Muscle layer of colon (tissue), 2 donors: Measurements from ENCODE around the gene ATXN3.

Source experiments
- H3K27ac ChIP-seq: one replicate; pipeline ENCODE4 v1.7.0; 2013; ENCODE audit warnings: low read depth, mild to moderate bottlenecking, low read length, moderate library complexity
- H3K27me3 ChIP-seq, 2 donors: one replicate each; pipeline ENCODE4 v1.7.0; 2013; ENCODE audit warnings: low read length in 2 of 2, mild to moderate bottlenecking in 2 of 2; ENCODE audit not compliant: insufficient read depth in 2 of 2, control insufficient read depth in 1 of 2
- H3K36me3 ChIP-seq: one replicate; pipeline ENCODE4 v1.7.0; 2013; ENCODE audit warnings: mild to moderate bottlenecking, low read length; ENCODE audit not compliant: insufficient read depth
- H3K4me1 ChIP-seq: one replicate; pipeline ENCODE4 v1.7.0; 2013; ENCODE audit warnings: mild to moderate bottlenecking, low read length; ENCODE audit not compliant: insufficient read depth
- H3K4me3 ChIP-seq, 2 donors: one replicate each; pipeline ENCODE4 v1.7.0; 2013; ENCODE audit warnings: low read length in 2 of 2, low read depth in 1 of 2, mild to moderate bottlenecking in 1 of 2, moderate library complexity in 1 of 2
- H3K9ac ChIP-seq: one replicate; pipeline ENCODE4 v1.7.0; 2013; ENCODE audit warnings: low read length
- H3K9me3 ChIP-seq: one replicate; pipeline ENCODE4 v1.7.0; 2013; ENCODE audit warnings: mild to moderate bottlenecking, low read length
- donor health status: abdominal sarcoma.
- donor health status: Adenocarcinoma of cecum.

ATXN3 gene

DNA sequence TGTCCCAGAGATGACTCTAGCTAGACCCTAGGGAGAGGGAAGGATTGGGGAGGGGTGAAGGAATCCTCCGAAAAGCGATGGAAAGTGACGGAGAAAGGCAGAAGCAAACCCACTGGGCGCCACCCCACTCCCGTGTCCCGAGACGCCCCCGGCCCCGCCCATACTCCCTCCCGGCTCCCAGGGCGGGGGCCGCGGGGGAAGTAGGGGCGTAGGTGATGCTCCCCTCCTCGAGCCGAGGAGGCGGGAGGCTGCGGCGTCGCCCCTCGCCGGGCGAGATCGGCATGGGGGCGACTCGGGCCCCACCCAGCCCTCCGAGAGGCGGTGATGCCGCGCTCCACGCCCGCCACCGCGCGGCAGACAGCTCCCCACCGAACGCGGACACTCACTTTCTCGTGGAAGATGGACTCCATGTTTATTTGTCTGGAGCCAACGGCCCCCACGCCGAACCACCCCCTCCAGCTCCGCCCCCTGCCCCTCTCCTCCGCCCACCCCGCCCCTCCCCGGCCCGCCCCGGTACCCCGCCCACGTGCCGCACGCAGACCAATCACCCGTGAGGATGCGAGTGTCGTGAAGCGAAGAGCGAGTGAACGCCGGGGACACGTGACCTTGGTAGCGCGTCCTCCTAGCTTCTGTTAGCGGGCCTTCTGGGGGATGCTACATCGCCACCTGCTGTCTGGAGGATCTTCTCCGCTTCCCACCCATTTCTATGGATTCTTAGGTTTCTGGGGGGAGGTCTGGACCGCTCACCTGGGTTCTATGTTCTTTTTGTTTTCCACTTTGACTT lies at the start of gene ATXN3:
Gene ATXN3, minus strand, starts transcription at position 440 of the 784 bp plus-strand sequence. Its CDS starts 30 bp downstream, at position 410.
- no peaks in the 10 kb centered on the region for H3K27me3 ChIP-seq
- H3K4me1 ChIP-seq, result peaks cover 34% of the 10 kb centered on the region
- H3K4me3 ChIP-seq, result peak within 1 kb of the TSS; percentile 87 to 97
- no peaks in the 10 kb centered on the region for H3K9me3 ChIP-seq
- peak within 1 kb of the TSS; percentile 97 for H3K9ac ChIP-seq
- H3K27ac ChIP-seq, result peak within 1 kb of the TSS; percentile 96
- no peaks in the 10 kb centered on the region for H3K36me3 ChIP-seq

GRCh38 chr14:92154283-92154942 lies 48.0 kb upstream of the ATXN3 start:
- no peaks in the 10 kb centered on the region for H3K27me3 ChIP-seq
- H3K36me3 ChIP-seq, result peaks cover 43% of the 10 kb centered on the region
- no peak overlapping the region for H3K4me3 ChIP-seq
- no peaks in the 10 kb centered on the region for H3K9me3 ChIP-seq
- no peak overlapping the region for H3K9ac ChIP-seq
- no peak overlapping the region for H3K27ac ChIP-seq
- H3K4me1 ChIP-seq, result no peaks in the 10 kb centered on the region

GRCh38 chr14:92153581-92153980 lies 47.2 kb upstream of the ATXN3 start:
- no peaks in the 10 kb centered on the region for H3K4me1 ChIP-seq
- no peaks in the 10 kb centered on the region for H3K9me3 ChIP-seq
- H3K36me3 ChIP-seq, result peaks cover 45% of the 10 kb centered on the region
- no peak overlapping the region for H3K9ac ChIP-seq
- H3K27me3 ChIP-seq, result no peaks in the 10 kb centered on the region
- no peak overlapping the region for H3K4me3 ChIP-seq
- no peak overlapping the region for H3K27ac ChIP-seq

DNA sequence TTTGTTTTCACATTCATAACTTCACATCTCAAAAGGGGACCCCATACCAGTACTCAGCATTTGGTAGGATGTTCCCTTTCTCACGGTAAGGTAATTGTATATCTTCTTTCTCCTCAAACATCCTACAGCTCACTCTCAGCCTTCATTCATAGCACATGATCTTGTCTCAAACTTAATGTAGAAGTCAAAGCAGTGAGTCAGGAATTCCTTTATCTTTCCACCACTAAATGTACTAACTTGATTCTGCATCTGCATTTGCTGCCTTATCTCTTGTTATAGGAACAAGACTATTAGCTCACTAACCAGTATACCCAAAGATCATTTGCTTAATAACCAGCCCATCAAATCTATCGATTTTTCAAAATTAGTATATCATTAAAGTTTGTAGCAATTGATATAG lies 38.3 kb upstream of the ATXN3 start:
- Histone ChIP-seq H3K4me3 (no peak overlapping the region), H3K9ac (no peak overlapping the region), H3K27me3 (no peaks in the 10 kb centered on the region), H3K27ac (no peak overlapping the region), H3K9me3 (no peaks in the 10 kb centered on the region), H3K4me1 (no peaks in the 10 kb centered on the region), H3K36me3 (peaks cover 64% of the 10 kb centered on the region)

DNA sequence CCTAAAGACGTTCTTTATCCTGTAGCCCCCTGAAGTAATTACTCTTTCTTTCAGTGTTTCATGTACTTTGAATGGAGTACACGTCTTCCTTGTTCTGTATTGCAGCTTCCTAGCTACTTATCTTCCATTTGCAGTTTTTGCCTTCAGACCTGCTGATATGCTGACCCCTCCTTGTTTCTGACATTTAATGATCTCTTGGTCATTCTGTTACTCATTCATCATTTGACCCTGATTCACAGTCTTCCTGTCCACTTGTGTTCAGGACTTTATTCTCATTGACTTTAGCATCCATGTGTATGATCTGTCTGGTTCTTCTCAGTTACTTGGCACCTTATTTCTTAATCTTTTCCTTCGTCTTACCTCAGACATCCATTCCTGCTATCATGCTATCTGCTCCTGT lies 37.6 kb upstream of the ATXN3 start:
- Histone ChIP-seq H3K4me3 (no peak overlapping the region), H3K4me1 (no peaks in the 10 kb centered on the region), H3K27me3 (no peaks in the 10 kb centered on the region), H3K9me3 (no peaks in the 10 kb centered on the region), H3K36me3 (peaks cover 57% of the 10 kb centered on the region), H3K9ac (no peak overlapping the region), H3K27ac (no peak overlapping the region)

DNA sequence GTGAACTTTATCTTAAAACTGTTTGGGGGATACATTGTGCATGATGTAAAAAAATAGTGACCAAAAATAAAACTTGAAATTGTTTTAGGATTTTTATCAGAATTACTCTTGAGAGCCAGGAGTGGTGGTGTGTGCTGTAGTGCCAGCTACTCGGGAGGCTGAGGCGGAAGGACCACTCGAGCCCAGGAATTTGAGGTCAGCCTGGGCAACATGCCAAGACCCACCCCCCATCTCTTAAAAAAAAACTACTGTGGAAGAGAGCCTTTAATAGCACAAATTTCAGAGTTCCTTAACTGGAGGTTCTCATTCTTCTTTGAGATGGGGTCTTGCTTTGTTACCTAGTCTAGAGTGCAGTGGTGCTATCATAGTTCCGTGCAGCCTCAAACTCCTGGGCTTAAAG lies 36.9 kb upstream of the ATXN3 start:
- H3K9me3 ChIP-seq, result no peaks in the 10 kb centered on the region
- no peak overlapping the region for H3K4me3 ChIP-seq
- no peak overlapping the region for H3K27ac ChIP-seq
- no peak overlapping the region for H3K9ac ChIP-seq
- H3K4me1 ChIP-seq, result no peaks in the 10 kb centered on the region
- peaks cover 61% of the 10 kb centered on the region for H3K36me3 ChIP-seq
- no peaks in the 10 kb centered on the region for H3K27me3 ChIP-seq

GRCh38 chr14:92135269-92135668 lies 28.9 kb upstream of the ATXN3 start:
- peaks cover 34% of the 10 kb centered on the region for H3K36me3 ChIP-seq
- H3K4me3 ChIP-seq, result no peak overlapping the region
- no peaks in the 10 kb centered on the region for H3K4me1 ChIP-seq
- no peaks in the 10 kb centered on the region for H3K9me3 ChIP-seq
- H3K9ac ChIP-seq, result no peak overlapping the region
- no peak overlapping the region for H3K27ac ChIP-seq
- H3K27me3 ChIP-seq, result no peaks in the 10 kb centered on the region

GRCh38 chr14:92134456-92134855 lies 28.1 kb upstream of the ATXN3 start:
- no peak overlapping the region for H3K9ac ChIP-seq
- H3K27ac ChIP-seq, result no peak overlapping the region
- H3K4me3 ChIP-seq, result no peak overlapping the region
- no peaks in the 10 kb centered on the region for H3K27me3 ChIP-seq
- H3K4me1 ChIP-seq, result no peaks in the 10 kb centered on the region
- no peaks in the 10 kb centered on the region for H3K9me3 ChIP-seq
- H3K36me3 ChIP-seq, result peaks cover 38% of the 10 kb centered on the region

- Histone ChIP-seq H3K4me1 (peaks cover 34% of the 10 kb centered on the region), H3K27me3 (no peaks in the 10 kb centered on the region), H3K9me3 (no peaks in the 10 kb centered on the region), H3K4me3 (peak overlapping the region; percentile 90 to 96), H3K36me3 (peaks cover 10% of the 10 kb centered on the region), H3K9ac (peak overlapping the region; percentile 82), H3K27ac (peak overlapping the region; percentile 100)
Measured at GRCh38 chr14:92122761-92123160, 16.4 kb upstream of the ATXN3 start.

- Histone ChIP-seq H3K4me3 (peak overlapping the region; percentile 90 to 96), H3K9me3 (no peaks in the 10 kb centered on the region), H3K27ac (peak overlapping the region; percentile 100), H3K27me3 (no peaks in the 10 kb centered on the region), H3K36me3 (peaks cover 14% of the 10 kb centered on the region), H3K4me1 (peaks cover 34% of the 10 kb centered on the region), H3K9ac (peak overlapping the region; percentile 82)
Measured at GRCh38 chr14:92122351-92122677, 15.9 kb upstream of the ATXN3 start.

DNA sequence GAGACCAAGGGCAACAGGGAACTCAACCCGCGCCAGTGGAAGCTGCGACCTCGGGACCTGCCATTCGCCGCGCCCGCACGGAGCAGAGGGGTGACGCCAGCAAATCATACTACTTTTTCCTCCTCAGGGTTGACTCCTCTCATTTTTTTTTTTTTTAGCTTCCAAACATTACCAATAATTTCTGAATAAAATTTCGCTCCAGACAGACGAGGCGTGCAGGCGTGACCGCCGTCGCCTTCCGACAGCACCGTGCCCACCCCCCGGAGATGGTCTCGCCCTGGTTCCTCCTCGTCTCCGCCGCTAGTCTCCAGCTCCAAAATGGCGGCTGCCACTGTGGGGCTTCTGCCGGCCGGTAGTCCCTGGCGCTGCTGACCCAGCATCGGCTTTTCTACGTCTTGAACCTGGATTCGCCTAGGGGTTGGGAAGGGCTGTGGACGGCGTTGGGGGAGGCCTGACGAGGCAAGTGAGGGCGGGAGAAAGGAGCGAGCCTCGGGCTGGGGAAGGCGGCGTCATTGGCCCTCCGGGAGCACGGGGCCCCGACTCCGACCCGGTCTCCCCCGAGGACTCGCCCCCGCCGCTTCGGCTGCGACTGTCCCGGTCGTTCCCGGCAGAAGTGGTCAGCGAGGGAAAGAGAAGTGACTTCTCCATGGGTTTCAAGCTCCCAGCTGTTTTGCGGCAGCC lies 15.4 kb upstream of the ATXN3 start, which contains the start of the genes CPSF2 and NDUFB1:
Gene CPSF2, plus strand, starts transcription at position 300 of the 681 bp plus-strand sequence. CDS start 9,016 bp downstream, outside the sequence.
Gene NDUFB1, minus strand, starts transcription at position 37 of the 681 bp plus-strand sequence. CDS start 4,069 bp downstream, outside the sequence.
- Histone ChIP-seq H3K27me3 (no peaks in the 10 kb centered on the region), H3K36me3 (peaks cover 17% of the 10 kb centered on the region), H3K9ac (peak within 1 kb of the TSS; percentile 82), H3K4me3 (peak within 1 kb of the TSS; percentile 90 to 96), H3K27ac (peak within 1 kb of the TSS; percentile 100), H3K4me1 (peaks cover 34% of the 10 kb centered on the region), H3K9me3 (no peaks in the 10 kb centered on the region)
